ENCODE data around the gene ZNF383. TPM values are rescaled to one million over a fixed set of nuclear protein-coding genes. Genes with fewer than 3 reads are reported as not detected.
"Not testable (repeated sequence)": the region's sequence is repeated elsewhere in the genome, so short reads cannot be mapped to it uniquely, and the experiment has no call there.

ZNF383 gene
- 2.0 and 3.9 TPM in 2 replicates for total RNA-seq (2014; rRNA removed; shearing (Covaris generic))

DNA sequence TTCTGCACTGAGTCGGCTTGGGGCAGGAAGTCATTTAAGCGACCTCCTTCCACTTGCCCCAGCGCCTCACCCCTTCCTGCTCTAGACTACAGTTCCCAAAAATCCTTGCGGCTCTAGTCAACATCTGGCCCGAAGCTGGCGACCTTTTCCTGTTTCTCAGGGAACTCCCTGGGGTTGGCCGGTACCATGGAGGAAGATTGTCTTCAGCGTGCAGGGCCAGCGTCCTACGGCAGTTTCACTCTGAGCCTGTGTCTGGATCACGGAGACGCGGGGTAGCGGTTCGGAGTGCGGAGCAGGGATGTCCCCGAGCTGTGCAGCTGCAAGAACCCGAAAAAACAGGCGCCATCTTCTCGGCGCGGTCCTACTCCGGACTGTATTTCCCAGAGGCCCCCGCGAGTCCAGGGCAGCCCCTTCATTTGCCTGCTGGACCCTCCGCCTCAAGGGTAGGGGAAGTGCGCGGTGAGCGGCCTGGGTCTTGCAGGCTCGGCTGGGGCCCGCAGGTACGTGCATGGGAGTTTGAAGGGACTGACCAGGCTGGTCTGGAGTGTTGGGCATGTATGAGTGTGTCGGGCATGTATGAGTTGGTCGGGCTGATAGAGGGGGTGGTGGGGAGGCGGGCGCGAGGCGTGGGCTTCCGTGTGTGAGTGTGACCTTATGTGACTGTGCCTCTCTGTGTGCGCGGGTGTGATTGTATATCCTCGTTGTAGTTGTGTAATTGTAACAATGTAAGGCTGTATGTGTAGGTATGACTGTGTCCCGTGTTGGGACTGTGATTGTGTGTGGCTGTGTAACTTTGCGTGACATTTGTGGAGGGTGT is at the start of gene ZNF383:
Gene ZNF383 (plus strand): TSS at position 440 of the 817 bp plus-strand sequence. CDS start 12,240 bp downstream, outside the sequence.
- no peaks in the 10 kb centered on the region for H3K36me3 ChIP-seq (replicated peaks; ENCODE audit: control insufficient read depth, insufficient read depth, low read length)
- H3K4me3 ChIP-seq (ENCODE audit: insufficient read depth, low read depth, low read length), result peak within 1 kb of the TSS; percentile 92
- peak; percentile 90 for DNase-seq
- no peaks in the 10 kb centered on the region for H3K27me3 ChIP-seq (ENCODE audit: control insufficient read depth, insufficient read depth, low read length)

DNA sequence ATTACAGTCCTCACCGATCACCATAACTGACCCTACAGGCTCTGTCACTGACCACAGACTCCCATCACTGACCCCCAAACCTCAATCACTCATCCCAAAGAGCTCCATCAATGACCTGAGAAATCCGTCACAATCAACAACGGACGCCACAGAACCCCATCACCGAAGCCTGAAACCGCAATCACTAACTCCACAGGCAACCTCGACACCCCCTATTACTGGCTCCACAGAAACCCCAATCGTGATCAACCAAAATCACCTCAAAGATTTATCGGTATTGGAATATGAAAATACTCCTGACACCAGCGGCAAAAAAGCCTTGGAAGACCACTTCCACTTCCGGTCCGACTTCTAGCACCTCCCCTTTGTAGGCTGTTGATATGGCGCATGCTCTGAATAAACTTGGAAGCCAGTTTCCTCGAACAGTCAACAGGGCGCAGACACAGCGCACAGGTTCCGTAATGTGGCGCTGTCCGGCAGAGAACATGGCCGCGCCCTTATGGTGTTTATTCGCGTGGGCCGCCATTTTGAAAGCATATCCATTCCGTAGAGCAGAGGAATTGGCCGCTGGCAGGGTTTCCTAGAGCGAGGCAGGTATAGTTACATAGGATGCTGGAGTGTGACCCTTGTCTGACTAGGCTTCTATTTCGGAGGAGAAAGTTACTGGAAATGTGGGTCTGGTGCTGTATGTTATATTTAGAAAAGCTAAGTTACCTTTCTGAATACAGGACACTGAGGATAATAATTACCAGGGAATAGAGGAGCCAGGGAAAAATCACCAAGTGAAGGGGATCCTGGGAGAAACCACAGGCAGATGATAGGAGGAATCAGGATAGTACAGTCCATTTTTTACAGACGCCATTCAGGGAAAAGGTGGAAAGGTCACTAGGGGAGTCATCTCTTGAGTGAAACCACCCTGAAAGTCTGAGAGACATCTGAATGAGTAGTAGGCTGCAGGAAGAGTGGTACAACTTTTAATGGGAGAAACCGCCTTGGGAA is 45.3 kb upstream of the ZNF383 start, which contains the start of gene ZNF585A:
Gene ZNF585A (minus strand): TSS at position 328 of the 999 bp plus-strand sequence. CDS start 2,785 bp downstream, outside the sequence.
- Histone ChIP-seq H3K27me3 (ENCODE audit: control insufficient read depth, insufficient read depth, low read length) (no peaks in the 10 kb centered on the region), H3K36me3 (replicated peaks; ENCODE audit: control insufficient read depth, insufficient read depth, low read length) (no peaks in the 10 kb centered on the region; the same call in 1 of the 2 replicates), H3K4me3 (ENCODE audit: insufficient read depth, low read depth, low read length) (peak within 1 kb of the TSS; percentile 36; the same call in 1 of the 2 replicates)
- DNase-seq, result peak; percentile 62

DNA sequence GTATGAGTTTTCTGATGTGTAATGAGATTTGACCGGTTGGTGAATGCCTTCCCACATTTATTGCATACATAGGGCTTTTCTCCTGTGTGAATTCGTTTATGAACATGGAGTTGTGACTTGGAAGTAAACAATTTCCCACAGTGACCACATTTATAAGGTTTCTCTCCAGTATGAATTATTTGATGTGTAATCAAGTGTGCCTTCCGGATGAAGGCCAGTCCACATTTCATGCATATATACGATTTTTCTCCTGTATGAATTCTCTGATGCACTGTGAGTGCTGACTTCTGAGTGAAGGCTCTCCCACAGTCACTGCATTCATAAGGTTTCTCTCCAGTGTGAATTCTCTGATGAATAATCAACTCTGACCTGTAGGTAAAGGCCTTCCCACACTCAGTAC is 31.9 kb upstream of the ZNF383 start:
- H3K27me3 ChIP-seq (ENCODE audit: control insufficient read depth, insufficient read depth, low read length); H3K4me3 ChIP-seq (ENCODE audit: insufficient read depth, low read depth, low read length); DNase-seq; H3K36me3 ChIP-seq (replicated peaks; ENCODE audit: control insufficient read depth, insufficient read depth, low read length): not testable (repeated sequence)

DNA sequence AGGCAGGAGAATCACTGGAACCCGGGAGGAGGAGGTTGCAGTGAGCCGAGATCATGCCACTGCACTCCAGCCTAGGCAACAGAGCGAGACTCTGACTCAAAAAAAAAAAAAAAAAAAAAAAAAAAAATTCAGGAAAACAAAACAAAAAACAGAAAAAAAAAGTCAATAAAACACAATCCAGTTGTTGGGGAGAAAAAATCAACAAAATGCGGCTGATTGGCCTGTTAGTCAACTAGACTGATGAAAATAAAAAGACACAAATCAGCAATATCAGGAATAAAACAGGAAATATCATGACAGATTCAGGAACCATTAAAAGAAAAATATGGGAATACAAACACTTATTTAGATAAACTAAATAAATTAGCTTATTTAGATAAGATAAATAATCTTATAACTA is 22.8 kb upstream of the ZNF383 start:
- not testable (repeated sequence) for H3K27me3 ChIP-seq (ENCODE audit: control insufficient read depth, insufficient read depth, low read length); DNase-seq; H3K4me3 ChIP-seq (ENCODE audit: insufficient read depth, low read depth, low read length); H3K36me3 ChIP-seq (replicated peaks; ENCODE audit: control insufficient read depth, insufficient read depth, low read length)

DNA sequence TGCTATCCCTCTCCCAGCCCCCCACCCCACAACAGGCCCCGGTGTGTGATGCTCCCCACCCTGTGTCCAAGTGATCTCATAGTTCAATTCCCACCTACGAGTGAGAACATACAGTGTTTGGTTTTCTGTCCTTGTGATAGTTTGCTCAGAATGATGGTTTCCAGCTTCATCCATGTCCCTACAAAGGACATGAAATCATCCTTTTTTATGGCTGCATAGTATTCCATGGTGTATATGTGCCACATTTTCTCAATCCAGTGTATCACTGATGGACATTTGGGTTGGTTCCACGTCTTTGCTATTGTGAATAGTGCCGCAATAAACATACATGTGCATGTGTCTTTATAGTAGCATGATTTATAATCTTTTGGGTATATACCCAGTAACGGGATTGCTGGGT is 20.9 kb upstream of the ZNF383 start:
- H3K36me3 ChIP-seq (replicated peaks; ENCODE audit: control insufficient read depth, insufficient read depth, low read length); H3K27me3 ChIP-seq (ENCODE audit: control insufficient read depth, insufficient read depth, low read length); H3K4me3 ChIP-seq (ENCODE audit: insufficient read depth, low read depth, low read length); DNase-seq: not testable (repeated sequence)

DNA sequence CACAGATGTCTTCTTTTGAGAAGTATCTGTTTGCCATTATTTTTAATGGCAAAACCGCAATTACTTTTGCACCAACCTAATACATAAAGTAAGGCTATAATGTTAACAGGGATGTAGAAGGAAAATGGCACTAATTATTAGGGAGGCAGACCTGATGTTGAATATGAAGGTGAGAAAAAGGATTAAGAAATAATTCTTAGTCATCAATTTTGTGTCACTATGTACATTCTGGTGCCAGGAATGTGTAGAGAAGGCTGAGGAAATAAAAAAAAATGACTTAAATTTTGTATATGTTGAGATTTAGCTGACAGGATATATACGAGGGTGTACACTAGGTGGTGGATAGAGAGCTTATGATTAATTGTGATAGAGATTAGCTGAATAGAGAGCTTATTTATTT is 20.2 kb upstream of the ZNF383 start:
- H3K27me3 ChIP-seq (ENCODE audit: control insufficient read depth, insufficient read depth, low read length), result no peaks in the 10 kb centered on the region
- no peaks in the 10 kb centered on the region for H3K36me3 ChIP-seq (replicated peaks; ENCODE audit: control insufficient read depth, insufficient read depth, low read length)
- no peak overlapping the region for H3K4me3 ChIP-seq (ENCODE audit: insufficient read depth, low read depth, low read length)
- no peak for DNase-seq

DNA sequence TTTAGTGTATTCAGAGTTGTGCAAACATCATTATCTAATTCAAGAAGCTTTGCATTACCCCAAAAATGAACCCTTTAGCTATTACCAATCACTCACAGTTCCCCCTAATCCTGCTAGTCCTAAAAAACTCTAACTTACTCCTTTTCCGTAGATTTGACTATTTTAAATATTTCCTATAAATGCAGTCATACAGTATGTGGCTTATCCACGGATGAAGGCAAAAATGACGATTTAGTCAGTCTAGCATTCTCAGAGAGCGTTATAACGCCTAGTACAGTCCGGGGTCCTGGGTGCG is 587 bp upstream of the ZNF383 start:
- Histone ChIP-seq H3K36me3 (replicated peaks; ENCODE audit: control insufficient read depth, insufficient read depth, low read length) (no peaks in the 10 kb centered on the region), H3K4me3 (ENCODE audit: insufficient read depth, low read depth, low read length) (peak overlapping the region; percentile 92), H3K27me3 (ENCODE audit: control insufficient read depth, insufficient read depth, low read length) (no peaks in the 10 kb centered on the region)
- DNase-seq, result no peak

DNA sequence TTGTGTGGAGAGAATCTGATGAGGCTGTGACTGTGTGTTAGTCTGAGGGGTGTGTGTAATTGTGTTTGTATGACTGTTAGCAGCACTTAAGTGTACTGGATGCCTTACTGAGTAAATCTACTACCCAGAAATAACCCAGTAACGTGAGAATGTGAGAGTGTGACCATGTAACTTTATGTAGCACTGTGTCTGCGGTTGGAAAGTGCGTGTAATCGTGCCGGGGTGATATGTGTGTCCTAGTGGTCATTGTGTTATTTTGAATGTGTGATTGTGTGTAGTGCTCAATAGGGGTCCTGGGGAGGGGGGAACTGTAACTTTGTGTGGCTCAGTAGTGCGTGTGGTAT is 550 bp downstream of the ZNF383 start:
- H3K27me3 ChIP-seq (ENCODE audit: control insufficient read depth, insufficient read depth, low read length), result no peaks in the 10 kb centered on the region
- H3K36me3 ChIP-seq (replicated peaks; ENCODE audit: control insufficient read depth, insufficient read depth, low read length), result no peaks in the 10 kb centered on the region
- H3K4me3 ChIP-seq (ENCODE audit: insufficient read depth, low read depth, low read length), result peak overlapping the region; percentile 92
- peak; percentile 10 for DNase-seq

DNA sequence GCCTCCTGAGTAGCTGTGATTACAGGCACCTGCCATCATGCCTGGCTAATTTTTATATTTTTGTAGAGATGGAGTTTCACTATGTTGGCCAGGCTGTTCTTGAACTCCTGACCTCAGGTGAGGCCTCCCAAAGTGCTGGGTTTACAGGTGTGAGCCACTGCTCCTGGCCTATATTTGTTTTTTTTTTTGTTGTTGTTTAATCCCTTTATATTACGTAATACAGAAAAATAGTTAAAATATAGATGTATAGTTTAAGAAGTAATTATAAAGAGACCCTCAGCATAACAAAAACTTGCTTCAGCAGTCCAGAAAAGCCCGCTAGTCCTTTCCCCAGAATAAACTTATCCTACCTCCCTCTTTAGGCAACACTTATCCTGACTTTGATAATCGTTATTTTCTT is 2.4 kb downstream of the ZNF383 start:
- DNase-seq, result no peak
- H3K36me3 ChIP-seq (replicated peaks; ENCODE audit: control insufficient read depth, insufficient read depth, low read length), result no peaks in the 10 kb centered on the region
- no peak overlapping the region for H3K4me3 ChIP-seq (ENCODE audit: insufficient read depth, low read depth, low read length)
- H3K27me3 ChIP-seq (ENCODE audit: control insufficient read depth, insufficient read depth, low read length), result no peaks in the 10 kb centered on the region

DNA sequence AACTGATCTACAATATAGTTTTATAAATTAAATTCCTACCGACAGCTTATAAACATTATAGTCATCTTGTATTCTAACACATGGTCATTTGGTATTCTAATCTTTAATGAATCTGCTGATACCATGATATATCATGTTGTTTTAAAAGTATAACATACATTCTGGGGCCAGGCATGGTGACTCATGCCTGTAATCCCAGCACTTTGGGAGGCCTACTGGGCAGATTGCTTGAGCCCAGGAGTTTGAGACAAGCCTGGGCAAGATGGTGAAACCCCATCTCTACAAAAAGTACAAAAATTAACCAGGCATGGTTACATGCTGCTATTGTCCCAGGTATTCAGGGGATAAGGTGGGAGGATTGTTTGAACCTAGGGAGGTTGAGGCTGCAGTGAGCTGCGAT is 3.1 kb downstream of the ZNF383 start:
- no peaks in the 10 kb centered on the region; the same call in 1 of the 2 replicates for H3K36me3 ChIP-seq (replicated peaks; ENCODE audit: control insufficient read depth, insufficient read depth, low read length)
- H3K27me3 ChIP-seq (ENCODE audit: control insufficient read depth, insufficient read depth, low read length), result no peaks in the 10 kb centered on the region
- no peak for DNase-seq
- H3K4me3 ChIP-seq (ENCODE audit: insufficient read depth, low read depth, low read length), result no peak overlapping the region

DNA sequence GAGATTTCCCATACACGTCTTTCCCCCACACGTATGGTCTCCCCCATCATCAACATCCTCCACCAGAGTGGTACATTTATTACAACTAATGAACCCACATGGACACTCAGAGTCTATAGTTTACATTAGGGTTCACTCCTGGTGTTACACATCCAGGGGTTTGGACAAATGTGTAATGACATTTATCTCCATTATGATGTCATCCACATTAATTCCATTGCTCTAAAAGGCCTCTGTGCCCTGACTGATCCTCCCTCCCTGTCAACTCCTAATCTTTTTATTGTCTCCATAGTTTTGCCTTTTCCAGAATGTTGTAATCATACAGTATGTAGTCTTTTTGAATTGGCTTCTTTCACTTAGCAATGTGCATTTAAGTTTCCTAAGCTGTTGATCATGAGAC is 8.2 kb downstream of the ZNF383 start:
- DNase-seq, result no peak
- no peak overlapping the region for H3K4me3 ChIP-seq (ENCODE audit: insufficient read depth, low read depth, low read length)
- no peaks in the 10 kb centered on the region; the same call in none of the 2 replicates for H3K36me3 ChIP-seq (replicated peaks; ENCODE audit: control insufficient read depth, insufficient read depth, low read length)
- no peaks in the 10 kb centered on the region for H3K27me3 ChIP-seq (ENCODE audit: control insufficient read depth, insufficient read depth, low read length)

DNA sequence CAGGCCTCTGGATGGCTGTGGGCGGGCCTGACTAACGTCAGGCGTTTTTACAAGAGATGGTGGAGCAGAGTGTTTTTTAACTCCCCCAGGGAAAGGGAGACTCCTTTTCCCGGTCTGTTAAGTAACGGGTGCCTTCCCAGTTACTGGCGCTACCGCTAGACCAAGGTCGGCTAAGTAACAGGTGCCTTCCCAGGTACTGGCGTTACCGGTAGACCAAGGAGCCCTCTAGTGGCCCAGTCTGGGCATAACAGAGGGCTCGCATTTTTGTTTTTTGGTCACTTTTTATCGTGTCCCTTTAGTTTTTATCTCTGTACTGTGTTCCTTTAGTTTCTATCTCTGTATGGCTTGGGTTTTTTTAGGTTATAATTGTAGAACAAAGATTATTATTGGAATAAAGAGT is 10.0 kb downstream of the ZNF383 start:
- Histone ChIP-seq H3K4me3 (ENCODE audit: insufficient read depth, low read depth, low read length) (no peak overlapping the region), H3K36me3 (replicated peaks; ENCODE audit: control insufficient read depth, insufficient read depth, low read length) (no peaks in the 10 kb centered on the region; the same call in none of the 2 replicates), H3K27me3 (ENCODE audit: control insufficient read depth, insufficient read depth, low read length) (no peaks in the 10 kb centered on the region)
- DNase-seq, result no peak

DNA sequence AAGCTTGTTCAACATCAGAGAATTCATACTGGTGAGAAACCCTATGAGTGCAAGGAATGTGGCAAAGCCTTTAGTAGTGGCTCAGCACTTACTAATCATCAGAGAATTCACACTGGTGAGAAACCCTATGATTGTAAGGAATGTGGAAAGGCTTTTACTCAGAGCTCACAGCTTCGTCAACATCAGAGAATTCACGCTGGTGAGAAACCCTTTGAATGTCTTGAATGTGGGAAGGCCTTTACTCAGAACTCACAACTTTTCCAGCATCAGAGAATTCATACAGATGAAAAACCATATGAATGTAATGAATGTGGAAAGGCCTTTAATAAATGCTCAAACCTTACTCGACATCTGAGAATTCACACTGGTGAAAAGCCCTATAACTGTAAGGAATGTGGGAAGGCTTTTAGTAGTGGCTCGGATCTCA is 25.2 kb downstream of the ZNF383 start:
- no peak for DNase-seq
- H3K36me3 ChIP-seq (replicated peaks; ENCODE audit: control insufficient read depth, insufficient read depth, low read length), result peaks cover 17% of the 10 kb centered on the region
- no peaks in the 10 kb centered on the region for H3K27me3 ChIP-seq (ENCODE audit: control insufficient read depth, insufficient read depth, low read length)
- H3K4me3 ChIP-seq (ENCODE audit: insufficient read depth, low read depth, low read length), result no peak overlapping the region

DNA sequence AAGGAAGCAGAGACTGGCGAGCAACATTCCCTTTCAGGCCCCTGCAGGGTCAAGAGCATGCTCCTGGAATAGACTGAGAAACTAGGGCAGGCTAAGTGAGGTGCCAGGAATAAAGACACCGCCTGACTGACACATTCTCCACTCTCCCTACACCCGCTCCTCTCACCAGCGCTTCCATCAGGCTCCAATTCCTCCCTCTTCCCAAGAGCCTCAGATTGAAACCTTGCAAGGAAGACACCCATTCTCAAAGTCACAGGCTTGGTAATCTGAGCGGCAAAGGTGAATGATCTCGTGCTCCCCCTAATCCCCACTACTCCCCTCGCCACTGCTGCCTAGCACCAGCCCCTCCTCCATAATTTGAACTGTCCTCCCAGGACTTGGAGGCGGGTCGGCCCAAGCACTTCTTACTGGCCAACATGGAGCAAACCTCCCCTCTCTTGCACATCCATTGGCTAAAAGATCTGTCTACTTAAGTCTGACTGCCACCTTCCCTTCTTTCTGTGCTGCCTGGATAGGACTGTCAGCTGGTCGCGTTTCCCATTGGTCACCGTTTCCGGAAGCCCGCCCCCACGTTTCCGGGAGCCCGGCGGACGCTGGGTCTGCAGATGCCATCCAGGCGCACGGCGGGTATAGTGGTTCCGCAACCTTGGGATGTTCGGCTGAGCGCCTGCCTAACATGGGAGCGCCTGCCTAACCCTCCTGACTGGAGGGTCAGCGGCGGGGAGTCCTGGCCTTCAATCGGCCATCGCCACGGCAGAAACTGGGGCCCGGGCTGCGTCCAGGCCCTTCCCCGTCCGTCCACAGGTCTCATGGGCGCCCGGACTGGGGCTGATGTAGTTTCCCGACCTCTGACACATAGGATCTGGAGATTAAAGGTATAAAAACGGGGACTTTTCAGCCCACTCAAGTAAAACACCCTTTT is 33.6 kb downstream of the ZNF383 start:
- Histone ChIP-seq H3K27me3 (ENCODE audit: control insufficient read depth, insufficient read depth, low read length) (no peaks in the 10 kb centered on the region), H3K36me3 (replicated peaks; ENCODE audit: control insufficient read depth, insufficient read depth, low read length) (no peaks in the 10 kb centered on the region), H3K4me3 (ENCODE audit: insufficient read depth, low read depth, low read length) (no peak overlapping the region)
- DNase-seq, result peak; percentile 10

All from H7 (cell line).